GM21367 (cell line): Measurements from ENCODE around the gene PTPRK.
"Not testable (repeated sequence)": the region's sequence is repeated elsewhere in the genome, so short reads cannot be mapped to it uniquely, and the experiment has no call there.

Experiments used
- ATAC-seq: cut with Tn5 transposase; IDR thresholded peaks from one replicate; pipeline ENCODE4 v1.9.1; 2021; ENCODE audit not compliant: unreplicated experiment

PTPRK gene

GRCh38 chr6:128047989-128048388, 472.4 kb downstream of the PTPRK start:
- no peak for ATAC-seq

GRCh38 chr6:128046033-128046432, 474.4 kb downstream of the PTPRK start:
- ATAC-seq: no peak

GRCh38 chr6:128039543-128039942, 480.9 kb downstream of the PTPRK start:
- ATAC-seq: no peak

- no peak for ATAC-seq
Observed at GRCh38 chr6:128036808-128037570, 483.4 kb downstream of the PTPRK start.

- no peak for ATAC-seq
Observed at GRCh38 chr6:128033156-128033555, 487.2 kb downstream of the PTPRK start.

- ATAC-seq: no peak
Observed at GRCh38 chr6:128032042-128032441, 488.4 kb downstream of the PTPRK start.

- no peak for ATAC-seq
Observed at GRCh38 chr6:128029826-128030225, 490.6 kb downstream of the PTPRK start.

GRCh38 chr6:128028183-128028582, 492.2 kb downstream of the PTPRK start:
- ATAC-seq: no peak

- ATAC-seq: no peak
Observed at GRCh38 chr6:128025478-128025877, 494.9 kb downstream of the PTPRK start.

GRCh38 chr6:128024969-128025368, 495.4 kb downstream of the PTPRK start:
- ATAC-seq: no peak

- ATAC-seq: no peak
Observed at GRCh38 chr6:128024046-128024445, 496.4 kb downstream of the PTPRK start.

- no peak for ATAC-seq
Observed at GRCh38 chr6:128018821-128019220, 501.6 kb downstream of the PTPRK start.

- ATAC-seq: no peak
Observed at GRCh38 chr6:128017288-128017687, 503.1 kb downstream of the PTPRK start.

GRCh38 chr6:128007658-128008057, 512.7 kb downstream of the PTPRK start:
- no peak for ATAC-seq

- ATAC-seq: no peak
Observed at GRCh38 chr6:128005009-128005408, 515.4 kb downstream of the PTPRK start.

GRCh38 chr6:128000363-128000762, 520.0 kb downstream of the PTPRK start:
- ATAC-seq: no peak

- ATAC-seq: no peak
Observed at GRCh38 chr6:127998985-127999384, 521.4 kb downstream of the PTPRK start.

GRCh38 chr6:127997496-127998164, 522.8 kb downstream of the PTPRK start:
- no peak for ATAC-seq

GRCh38 chr6:127996925-127997324, 523.5 kb downstream of the PTPRK start:
- no peak for ATAC-seq

- no peak for ATAC-seq
Observed at GRCh38 chr6:127992144-127992543, 528.3 kb downstream of the PTPRK start.

- ATAC-seq: no peak
Observed at GRCh38 chr6:127990074-127990473, 530.3 kb downstream of the PTPRK start.

- no peak for ATAC-seq
Observed at GRCh38 chr6:127980996-127981395, 539.4 kb downstream of the PTPRK start.

- not testable (repeated sequence) for ATAC-seq
Observed at GRCh38 chr6:127978185-127978584, 542.2 kb downstream of the PTPRK start.
